ENCODE results near the gene RBM34.
A peak's percentile ranks its signal among the peaks of the same experiment; 100 is the strongest.
"Not testable (repeated sequence)": the region's sequence is repeated elsewhere in the genome, so short reads cannot be mapped to it uniquely, and the experiment has no call there.

The RBM34 gene, protein sequence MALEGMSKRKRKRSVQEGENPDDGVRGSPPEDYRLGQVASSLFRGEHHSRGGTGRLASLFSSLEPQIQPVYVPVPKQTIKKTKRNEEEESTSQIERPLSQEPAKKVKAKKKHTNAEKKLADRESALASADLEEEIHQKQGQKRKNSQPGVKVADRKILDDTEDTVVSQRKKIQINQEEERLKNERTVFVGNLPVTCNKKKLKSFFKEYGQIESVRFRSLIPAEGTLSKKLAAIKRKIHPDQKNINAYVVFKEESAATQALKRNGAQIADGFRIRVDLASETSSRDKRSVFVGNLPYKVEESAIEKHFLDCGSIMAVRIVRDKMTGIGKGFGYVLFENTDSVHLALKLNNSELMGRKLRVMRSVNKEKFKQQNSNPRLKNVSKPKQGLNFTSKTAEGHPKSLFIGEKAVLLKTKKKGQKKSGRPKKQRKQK

DNA sequence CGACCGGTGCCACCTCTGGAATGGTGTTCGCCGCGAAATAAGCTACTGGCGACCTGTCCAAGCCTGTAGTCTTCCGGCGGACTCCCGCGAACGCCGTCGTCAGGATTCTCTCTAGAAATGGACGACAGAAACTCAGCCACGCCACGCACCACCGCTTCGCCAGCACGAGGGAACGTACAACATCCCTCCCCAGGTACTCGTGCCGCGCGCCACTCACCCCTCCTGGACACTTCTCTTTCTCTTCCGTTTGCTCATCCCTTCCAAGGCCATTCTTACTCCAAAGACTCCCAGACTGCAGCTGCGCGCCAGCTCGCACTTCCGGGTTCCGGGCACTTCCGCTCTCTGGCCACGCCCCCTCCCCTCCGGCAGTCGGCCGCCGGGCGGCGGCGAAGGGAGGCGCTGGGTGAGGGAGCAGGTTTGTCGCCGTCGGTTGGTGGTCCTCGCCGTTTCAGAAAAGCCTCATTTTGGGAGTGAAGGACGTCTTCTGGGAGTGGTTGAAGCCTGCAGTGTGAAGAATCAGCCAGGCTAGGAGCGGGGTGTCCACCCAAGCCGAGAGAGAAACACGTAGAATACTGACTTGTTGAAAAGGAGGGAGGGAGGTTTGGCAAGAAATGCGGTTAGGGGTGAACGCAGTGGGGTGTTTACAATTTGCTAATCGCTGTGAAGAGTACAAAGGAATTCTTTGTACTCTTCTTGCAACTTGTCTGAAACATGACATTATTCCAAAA lies at the start of gene RBM34:
Gene RBM34 (minus strand): TSS at position 294 of the 728 bp plus-strand sequence. CDS start 24 bp downstream, at position 270.
- peak; percentile 97 for DNase-seq

DNA sequence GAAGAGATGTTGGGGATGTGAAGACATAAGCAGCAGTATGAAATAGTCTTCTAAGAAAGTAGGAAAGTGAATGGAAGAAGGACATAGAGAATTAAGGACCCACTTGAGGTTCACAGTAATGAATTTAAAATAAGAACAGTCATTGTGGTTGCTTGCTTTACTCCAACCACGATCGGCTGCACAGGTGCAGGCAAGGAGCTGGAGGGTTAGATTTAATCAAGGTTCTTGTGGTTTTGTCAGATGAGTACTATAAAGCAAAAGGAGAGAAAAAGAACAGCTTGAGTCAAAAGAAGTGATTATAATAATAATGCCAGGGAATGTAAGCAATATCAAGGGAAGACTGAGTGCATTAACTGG lies 46.1 kb upstream of the RBM34 start:
- DNase-seq, result no peak

DNA sequence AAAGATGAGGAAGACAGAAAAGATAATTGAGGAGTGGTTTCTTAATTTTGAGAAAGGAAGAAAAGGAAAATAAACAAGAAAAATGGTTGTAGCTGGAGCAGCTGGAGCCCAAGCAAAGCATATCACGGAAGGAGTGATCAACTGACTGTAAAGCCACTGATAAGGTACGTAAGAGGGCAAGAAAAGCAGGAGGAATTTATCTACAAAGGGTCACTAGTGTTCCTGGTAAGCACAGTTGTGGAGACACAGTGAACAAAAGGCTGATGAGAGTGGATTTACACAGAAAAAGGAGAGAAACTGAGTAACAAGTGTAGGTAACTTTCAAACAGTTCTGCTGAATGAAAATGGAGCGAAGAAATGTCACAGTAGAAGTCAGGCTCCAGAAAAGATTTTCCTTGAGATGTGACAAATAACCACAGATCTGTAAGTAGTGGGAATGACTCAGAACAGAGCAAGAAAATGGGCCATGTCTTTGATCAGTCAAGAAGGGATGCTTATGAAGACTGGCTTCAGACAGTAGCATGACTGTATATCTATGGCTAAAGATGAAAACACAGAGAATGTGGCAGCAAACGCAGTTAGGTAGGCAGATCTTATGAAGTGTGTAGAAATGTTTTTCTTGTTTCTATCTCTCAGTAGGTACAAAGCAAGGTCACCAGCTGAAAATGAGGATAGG lies 45.6 kb upstream of the RBM34 start:
- DNase-seq, result no peak

DNA sequence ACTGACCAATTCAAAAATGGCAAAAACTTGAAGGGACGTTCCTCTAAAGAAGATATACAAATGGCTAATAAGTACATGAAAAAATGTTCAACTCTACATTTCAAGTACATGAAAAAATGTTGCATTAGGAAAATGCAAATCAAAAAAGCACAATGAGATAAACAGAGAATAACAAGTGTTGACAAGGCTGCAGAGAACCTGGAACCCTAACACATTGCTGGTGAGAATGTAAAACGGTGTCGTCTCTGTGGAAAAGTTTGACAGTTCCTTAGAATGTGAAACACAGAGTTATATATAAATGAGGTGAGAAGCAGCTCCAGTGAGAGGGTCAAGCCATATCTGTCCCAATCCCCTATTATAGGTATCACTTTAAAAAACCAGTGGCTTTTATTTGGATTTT lies 44.6 kb upstream of the RBM34 start:
- DNase-seq, result no peak

DNA sequence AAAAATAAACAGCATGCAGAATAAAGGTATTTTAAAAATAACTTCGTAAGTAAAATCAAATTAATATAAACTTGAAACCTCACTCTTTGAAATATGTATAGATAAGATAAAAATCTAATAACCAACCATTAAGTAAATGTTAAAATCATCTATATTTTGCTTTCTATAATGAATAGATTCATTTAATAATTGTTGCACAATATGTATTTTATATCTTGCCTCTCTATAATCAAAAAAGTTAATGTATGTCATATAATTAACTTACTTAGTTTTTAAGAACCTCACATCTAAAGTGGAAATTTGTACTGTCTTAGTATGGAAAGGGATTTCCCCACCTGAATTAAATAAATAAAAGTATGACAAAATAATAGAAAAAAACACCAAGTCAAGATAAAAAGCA lies 42.4 kb upstream of the RBM34 start:
- no peak for DNase-seq

DNA sequence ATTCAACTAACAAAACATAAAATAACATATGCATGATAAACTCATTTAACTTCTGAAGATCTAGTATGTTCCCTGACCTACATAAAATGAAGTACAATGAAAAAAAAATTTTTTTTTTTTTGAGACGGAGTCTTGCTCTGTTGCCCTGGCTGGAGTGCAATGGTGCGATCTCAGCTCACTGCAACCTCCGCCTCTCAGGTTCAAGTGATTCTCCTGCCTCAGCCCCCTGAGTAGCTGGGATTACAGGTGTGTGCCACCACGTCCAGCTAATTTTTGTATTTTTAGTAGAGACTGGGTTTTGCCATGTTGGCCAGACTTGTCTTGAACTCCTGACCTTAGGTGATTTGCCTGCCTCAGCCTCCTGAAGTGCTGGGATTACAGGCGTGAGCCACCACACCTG lies 41.4 kb upstream of the RBM34 start:
- not testable (repeated sequence) for DNase-seq

DNA sequence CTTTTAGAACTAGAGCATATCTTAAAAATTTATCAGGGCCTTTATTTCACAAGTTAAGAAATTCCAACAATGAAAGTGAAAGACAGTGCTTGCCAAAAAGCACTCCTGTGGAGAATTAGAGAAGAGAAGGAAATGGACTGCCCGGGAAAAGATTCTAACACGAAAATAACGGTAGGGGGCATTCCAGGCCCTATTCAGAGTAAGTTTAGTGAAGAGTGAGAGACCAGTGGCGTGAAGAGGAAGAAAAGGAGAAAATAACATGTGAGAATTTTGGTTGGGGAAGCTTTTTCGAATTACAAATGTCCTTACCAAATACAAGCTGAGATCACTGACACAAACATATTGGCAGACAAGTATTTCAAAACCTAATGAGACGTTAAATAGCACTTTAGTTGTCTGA lies 38.4 kb upstream of the RBM34 start:
- peak; percentile 52 for DNase-seq

DNA sequence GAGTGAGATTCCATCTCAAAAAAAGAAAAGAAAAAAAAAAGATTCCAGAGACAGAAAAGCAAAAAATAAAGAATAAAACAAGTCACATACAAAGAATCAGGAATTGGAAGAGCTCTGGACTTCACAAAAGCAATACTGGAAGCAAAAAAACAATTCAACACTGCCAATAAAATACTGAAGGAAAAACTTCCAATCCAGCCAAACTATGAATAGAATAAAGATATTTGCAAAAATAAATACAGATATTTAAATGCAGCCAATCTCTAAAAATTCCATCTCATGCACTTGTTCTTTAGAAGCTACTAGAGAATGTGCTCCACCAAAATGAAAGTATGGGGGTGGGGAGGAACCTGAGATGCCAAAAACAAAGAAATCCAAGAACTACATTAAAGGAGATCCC lies 29.4 kb upstream of the RBM34 start:
- no peak for DNase-seq

DNA sequence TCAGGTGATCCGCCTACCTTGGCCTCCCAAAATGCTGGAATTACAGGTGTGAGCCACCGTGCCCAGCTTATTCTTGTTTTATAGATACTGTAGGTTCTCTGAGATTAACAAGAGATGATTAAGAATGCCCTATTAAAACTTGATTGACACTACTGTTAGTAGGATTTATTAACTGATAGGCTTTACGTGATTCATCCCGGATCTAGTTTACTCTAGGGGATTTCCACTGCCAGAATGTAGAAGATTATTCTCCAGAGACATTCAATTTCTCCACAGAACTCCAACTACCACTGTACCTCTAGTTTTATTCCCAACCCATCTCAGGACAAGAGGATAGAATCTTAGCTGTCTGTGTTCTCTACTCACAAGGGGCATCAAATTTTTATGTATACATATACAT lies 26.3 kb upstream of the RBM34 start:
- DNase-seq, result no peak

DNA sequence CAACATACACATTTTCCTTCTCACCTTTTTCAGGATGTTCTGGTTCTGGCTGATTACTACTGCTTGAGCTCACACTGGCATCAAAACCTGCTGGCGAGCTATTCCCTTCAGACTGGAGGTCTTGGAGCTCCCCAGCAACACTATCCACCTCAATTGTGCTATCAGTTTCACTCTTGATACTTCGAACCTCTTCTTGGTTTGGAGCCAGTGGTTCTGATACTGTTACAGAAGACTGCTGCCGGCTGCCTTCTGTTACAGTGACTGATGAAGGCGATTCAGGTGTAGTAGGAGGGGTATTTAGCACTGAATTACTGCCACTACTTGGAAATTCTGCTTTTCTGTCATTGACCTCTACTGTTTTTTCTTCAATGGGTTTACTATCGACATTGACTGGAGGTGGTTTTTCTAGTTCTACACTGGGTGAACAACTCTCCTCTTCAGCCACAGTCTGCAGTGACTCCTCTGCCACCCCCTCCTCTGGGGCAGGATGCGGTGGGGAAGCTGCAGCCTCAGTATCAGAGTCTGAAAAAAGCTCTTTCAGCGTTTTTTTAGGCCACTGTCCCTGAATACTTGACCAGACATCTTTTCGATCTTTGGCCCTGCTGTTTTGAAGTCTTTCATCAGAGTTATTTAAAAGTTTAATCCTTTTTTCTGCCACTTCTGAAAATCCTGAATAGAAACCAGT lies 20.7 kb upstream of the RBM34 start:
- DNase-seq, result no peak

DNA sequence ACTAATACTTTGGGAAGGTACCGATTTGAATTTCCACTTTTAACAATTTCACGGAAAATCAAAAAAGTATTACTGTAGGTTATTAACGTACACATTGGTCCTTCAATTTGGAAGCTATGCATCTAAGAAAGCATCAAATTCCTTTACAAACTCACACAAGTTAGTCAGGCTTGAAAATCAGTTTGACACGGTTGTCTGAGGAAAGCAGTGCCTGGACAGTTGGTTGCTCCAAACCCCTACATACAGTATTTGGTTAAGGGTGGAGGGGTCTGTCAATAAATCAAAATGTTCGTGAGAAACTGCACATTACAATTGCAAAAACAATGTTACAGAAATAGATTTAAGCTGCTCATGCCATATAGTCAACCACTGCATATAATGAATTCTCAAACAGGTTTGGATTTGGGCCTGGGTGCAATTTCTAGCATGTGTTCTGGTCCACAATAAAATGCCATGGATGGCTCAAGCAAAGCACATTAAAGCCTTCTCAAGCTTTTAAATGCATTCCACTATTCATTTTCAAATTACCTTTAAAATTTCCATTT lies 19.9 kb upstream of the RBM34 start:
- no peak for DNase-seq

DNA sequence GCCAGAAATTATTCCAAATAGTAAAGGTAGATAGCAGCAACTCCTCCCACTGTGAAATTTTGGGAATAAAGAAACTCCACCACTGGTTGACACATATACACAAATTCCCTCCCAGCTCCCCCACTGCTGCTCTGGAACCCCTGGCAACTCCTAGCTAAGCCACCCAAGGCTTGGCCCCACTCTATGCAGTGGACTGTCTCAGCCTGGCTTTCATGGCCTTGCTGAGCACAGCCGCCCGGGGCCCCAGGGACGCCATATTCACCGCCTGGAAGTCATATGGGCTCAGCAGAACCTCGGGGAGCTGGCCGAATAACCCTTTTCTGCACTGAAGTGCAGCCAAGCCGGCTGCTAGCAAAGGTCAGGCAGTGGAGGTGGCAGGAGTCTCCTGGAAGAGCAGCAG lies 15.4 kb upstream of the RBM34 start:
- DNase-seq, result no peak

DNA sequence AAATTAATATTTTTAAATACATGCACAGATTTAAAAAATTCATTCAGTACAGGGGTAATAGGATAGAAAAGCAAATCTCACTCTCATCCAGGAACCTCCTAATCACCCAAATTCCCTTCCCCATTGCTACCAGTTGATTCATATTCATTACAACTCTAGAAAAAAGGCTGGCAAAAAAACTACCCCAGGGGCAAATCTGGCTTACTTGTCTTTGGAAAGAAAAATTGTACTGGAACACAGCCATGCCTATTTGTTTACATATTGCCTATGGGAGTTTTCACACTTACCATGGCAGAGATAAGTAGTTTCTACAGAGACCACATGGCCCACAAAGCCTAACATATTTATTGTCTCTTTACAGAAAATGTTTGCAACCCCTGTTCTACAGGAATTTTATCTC lies 8.9 kb upstream of the RBM34 start:
- DNase-seq, result no peak

DNA sequence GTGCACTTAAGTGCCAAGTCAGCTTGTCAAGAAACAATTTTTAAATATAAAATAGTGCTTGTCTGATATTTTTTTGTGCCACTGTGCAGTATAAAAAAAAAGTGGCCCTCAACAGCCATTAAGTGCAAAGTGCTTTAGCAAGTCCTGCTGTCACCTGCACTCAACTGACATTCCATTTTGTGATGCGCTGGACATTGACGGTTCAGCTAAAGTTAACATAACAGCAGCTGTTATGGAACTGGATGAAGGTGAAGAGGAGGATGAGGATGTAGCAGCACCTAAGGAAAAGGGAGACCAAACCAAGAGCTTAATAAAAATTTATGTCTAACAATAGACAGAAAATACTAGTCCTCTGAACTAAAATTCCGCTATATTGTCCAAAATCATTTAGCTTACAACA lies 7.3 kb upstream of the RBM34 start:
- no peak for DNase-seq

DNA sequence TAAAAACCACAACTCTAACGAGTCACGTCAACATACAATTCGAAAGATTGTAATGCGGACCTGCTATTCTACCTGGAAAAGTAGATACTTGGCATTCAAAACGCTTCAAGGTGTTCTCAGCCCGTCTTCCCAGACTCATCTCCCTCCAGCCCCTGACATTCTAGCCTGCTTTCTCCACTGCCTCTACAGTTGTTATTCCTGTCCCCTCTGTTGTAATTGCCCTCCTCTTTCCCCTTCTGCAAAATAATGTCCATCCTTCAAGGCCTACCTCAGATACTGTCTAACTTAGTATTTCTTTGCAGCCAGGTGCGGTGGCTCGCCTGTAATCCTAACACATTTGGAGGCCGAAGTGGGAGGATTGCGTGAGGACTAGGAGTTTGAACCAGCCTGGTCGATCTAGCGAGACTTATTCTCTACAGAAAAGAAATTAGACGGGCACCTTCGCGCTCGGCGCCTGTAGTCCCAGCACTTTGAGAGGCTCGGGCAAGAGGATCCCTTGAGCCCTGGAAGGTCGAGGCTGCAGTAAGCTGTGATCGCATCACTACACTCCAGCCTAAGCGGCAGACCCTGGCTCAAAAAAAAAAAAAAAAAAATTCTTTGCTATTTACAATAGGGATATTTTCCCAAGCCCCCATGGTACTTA lies 756 bp upstream of the RBM34 start:
- DNase-seq, result no peak

DNA sequence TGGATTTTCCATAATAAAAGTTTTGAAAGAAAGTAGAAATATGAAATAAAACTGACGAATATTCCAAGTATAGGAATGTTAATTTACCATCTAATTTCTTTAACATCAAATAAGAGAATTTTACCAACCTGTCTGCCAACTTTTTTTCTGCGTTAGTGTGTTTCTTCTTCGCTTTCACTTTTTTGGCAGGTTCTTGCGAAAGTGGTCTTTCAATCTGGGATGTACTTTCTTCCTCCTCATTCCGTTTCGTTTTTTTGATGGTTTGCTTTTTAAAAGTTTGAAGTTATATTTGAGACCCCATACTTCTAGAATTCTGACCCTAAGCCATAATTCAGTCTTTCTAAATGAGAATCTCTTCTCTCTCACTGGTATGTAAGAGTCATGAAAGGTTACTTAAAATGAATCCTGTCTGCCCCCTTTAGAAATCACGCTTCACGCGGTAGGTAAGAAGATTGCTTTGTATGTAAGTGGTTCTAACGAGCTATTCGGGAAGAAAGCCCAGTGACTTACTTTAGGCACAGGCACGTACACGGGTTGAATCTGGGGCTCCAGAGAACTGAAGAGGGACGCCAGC lies 580 bp downstream of the RBM34 start:
- no peak for DNase-seq

DNA sequence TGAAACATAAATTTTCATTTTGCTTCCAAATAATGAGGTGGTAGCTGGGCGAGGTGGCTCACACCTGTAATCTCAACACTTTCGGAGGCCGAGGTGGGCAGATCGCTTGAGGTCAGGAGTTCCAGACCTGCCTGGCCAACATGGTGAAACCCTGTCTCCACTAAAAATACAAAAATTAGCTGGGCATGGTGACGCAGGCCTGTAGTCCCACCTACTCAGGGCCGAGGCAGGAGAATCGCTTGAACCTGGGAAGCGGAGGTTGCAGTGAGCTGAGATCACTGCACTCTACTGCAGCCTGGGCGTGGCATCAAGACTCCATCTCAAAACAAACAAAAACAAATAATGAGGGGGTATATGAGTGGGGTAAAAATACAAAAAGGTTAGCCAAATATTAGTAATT lies 1.1 kb downstream of the RBM34 start:
- not testable (repeated sequence) for DNase-seq

DNA sequence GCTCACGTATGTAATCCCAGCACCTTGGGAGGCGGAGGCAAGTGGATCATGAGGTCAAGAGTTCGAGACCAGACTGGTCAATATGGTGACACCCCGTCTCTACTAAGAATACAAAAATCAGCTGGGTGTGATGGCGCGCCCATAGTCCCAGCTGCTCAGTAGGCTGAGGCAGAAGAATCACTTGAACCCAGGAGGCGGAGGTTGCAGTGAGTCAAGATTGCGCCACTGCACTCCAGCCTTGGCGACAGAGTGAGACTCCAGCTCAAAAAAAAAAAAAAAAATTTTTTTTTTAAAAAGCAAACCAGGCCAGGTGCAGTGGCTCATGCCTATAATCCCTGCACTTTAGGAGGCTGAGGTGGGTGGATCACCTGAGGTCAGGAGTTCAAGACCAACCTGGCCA lies 1.8 kb downstream of the RBM34 start:
- not testable (repeated sequence) for DNase-seq

DNA sequence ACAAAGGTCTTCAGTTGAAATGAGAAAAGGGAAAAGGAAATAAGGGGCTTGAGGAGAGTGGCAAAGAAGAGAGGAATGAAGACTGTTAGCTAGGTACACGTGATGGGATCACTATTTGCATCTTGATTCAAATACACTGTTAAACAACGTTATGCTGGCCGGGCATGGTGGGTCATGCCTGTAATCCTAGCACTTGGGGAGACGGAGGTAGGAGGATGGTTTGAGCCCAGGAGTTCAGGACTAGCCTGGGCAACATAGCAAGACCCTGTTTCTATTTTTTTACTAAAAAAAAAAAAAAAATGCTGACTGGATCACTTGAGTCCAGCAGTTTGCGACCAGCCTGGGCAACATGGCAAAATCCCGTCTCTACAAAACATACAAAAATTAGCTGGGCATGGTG lies 2.4 kb downstream of the RBM34 start:
- no peak for DNase-seq

DNA sequence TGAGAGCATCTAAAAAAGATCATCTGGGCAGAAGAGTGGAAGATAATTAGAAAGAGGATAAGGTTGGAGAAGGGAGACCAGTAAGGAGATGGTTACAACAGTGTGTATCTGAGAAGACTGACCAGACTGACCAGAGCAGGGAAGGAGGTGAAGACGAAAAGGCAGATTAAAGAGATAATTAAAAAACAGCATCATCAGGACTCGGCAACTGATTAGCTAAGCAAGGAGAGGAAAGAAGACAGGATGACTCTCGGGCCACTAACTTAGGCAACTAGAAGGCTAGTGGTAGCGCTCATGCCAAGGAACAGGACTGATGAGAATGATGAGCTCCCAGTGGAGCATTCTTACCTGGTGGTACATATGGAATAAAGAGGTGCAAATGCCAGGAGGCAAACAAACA lies 3.9 kb downstream of the RBM34 start:
- DNase-seq, result no peak

DNA sequence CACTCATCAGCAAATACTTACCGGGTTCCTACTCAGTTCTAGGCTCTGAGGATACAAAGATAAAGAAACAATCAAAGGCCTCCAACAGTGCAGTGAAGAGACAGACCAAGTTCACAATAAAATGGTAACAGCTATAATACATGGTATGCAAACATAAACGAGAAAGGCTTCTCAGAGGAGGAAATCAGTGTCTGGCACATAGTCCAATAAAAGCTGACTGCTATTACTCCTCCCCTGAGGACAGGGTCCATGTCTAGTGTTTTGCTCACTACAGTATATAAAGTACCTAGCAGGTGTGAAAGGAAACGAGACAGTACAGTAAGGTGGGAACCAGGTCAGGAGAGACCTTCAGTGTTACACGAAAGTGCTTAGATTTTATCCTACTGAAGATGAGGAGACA lies 4.3 kb downstream of the RBM34 start:
- no peak for DNase-seq

DNA sequence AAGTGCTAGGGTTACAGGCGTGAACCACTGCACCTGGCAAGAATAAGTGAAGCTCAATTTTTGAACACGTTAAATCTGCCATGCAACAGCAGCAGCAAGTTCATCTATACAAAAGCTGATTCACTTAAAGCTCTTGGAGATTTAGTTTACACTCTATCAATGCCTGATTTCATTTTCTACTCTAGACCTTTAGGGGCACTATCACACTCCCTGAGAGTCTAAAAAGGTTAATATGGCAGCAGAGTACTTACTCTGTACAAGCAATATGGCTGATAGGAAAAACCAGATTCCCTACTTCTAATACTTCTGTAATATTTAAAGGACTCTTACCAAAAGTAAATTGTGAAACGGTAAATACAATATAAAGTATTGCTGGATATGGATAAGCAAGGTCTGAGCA lies 4.8 kb downstream of the RBM34 start:
- no peak for DNase-seq

Data from eye (tissue), 1 donor.